CD4-positive, alpha-beta T cell treated with Interleukin-6 for 4 hours (primary cell): ENCODE results near the gene DOCK6.

Experiments used
- DNase-seq: peaks from one replicate; pipeline ENCODE4 v3.0.0-alpha.2; 2020; ENCODE audit warnings: mixed read lengths

The DOCK6 gene, protein sequence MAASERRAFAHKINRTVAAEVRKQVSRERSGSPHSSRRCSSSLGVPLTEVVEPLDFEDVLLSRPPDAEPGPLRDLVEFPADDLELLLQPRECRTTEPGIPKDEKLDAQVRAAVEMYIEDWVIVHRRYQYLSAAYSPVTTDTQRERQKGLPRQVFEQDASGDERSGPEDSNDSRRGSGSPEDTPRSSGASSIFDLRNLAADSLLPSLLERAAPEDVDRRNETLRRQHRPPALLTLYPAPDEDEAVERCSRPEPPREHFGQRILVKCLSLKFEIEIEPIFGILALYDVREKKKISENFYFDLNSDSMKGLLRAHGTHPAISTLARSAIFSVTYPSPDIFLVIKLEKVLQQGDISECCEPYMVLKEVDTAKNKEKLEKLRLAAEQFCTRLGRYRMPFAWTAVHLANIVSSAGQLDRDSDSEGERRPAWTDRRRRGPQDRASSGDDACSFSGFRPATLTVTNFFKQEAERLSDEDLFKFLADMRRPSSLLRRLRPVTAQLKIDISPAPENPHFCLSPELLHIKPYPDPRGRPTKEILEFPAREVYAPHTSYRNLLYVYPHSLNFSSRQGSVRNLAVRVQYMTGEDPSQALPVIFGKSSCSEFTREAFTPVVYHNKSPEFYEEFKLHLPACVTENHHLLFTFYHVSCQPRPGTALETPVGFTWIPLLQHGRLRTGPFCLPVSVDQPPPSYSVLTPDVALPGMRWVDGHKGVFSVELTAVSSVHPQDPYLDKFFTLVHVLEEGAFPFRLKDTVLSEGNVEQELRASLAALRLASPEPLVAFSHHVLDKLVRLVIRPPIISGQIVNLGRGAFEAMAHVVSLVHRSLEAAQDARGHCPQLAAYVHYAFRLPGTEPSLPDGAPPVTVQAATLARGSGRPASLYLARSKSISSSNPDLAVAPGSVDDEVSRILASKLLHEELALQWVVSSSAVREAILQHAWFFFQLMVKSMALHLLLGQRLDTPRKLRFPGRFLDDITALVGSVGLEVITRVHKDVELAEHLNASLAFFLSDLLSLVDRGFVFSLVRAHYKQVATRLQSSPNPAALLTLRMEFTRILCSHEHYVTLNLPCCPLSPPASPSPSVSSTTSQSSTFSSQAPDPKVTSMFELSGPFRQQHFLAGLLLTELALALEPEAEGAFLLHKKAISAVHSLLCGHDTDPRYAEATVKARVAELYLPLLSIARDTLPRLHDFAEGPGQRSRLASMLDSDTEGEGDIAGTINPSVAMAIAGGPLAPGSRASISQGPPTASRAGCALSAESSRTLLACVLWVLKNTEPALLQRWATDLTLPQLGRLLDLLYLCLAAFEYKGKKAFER (N-terminal part only)

DNA sequence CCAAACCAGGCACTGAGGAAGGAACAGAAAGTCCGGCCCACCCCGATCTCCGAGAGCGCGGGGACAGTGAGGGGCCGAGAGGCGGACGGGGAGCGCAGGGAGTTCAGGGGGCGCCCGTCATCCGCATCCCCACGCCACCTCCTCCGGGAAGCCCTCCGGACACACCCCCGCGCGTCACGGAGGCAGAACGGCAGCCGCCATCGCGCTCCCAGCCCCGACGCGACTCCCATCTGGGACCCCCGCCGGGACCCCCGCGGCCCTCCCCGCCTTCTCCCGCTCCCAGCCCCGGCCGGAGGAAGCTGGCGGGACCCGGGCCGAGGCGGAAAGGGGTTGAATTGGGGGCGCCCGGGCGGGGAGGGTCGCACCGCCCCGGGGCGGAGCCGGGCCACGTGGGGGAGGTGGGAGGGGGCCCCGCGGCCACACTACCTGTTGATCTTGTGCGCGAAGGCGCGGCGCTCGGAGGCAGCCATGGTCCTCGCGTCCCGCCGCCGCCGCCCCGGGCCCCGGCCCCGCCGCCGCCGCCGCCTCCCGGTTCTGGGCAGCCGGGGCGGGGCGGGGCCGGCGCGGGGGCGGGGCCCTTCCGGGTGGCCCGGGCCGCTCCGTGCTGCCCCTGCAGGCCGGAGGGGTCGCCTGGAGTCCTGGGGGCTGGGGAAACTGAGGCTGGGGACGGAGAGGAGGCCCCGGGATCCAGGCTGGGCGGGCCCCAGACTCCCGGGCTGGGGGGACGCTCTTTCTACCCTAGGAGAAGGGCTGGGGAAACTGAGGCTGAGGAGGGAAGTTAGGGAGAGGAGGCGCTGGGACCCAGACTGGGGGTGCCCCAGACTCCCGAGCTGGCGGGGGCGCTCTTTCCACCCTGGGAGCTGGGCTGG, at the start of gene DOCK6:
DOCK6 (minus strand) TSS at position 554 of the 869 bp plus-strand sequence; CDS start at position 470, 84 bp downstream.
- peak; percentile 29 for DNase-seq

DNA sequence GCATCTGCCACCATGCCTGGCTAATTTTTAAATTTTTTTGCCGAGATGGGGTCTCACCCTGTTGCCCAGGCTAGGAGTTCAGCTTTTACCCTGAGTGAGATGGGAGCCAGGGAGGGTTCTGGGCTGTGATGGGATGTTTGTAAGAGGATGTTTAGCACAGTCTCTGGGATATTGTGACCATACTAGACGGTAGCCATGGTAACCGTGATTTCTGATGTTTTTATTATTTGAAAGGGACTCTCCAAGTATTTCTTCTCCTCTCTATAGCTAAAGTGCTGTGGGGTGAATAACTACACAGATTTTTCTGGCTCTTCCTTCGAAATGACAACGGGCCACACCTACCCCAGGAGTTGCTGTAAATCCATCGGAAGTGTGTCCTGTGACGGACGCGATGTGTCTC, 44.0 kb upstream of the DOCK6 start:
- DNase-seq = no peak

DNA sequence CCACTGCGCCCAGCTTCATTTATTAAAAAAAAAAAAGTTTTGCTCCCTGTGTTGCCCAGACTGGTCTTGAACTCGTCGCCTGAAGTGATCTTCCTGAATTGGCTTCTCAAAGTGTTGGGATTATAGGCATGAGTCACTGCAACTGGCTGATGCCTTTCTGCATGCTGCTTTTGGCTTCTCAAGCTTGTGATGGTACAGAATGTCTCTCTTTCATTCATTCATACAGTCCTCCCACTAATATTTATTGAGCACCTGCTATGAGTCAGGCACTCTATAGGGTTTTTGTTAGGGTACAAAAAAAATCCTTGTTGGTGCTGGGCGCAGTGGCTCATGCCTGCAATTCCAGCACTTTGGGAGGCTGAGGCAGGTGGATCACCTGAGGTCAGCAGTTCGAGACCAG, 42.6 kb upstream of the DOCK6 start:
- no peak for DNase-seq

DNA sequence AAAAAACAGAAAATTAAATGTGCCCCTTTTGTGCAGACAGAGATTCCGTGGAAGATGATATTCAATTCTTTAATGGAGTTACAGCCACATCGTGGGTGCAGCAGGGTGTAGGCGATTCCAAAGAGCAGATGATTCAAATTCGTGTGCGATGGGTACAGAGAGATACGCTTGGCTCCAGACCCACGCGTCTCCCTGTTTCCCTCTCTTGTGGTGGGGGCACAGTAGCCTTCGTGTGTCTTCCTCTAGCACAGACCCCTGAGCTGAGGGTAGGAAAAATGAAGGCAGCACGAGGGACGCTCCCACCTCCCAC, 38.4 kb upstream of the DOCK6 start:
- no peak for DNase-seq

DNA sequence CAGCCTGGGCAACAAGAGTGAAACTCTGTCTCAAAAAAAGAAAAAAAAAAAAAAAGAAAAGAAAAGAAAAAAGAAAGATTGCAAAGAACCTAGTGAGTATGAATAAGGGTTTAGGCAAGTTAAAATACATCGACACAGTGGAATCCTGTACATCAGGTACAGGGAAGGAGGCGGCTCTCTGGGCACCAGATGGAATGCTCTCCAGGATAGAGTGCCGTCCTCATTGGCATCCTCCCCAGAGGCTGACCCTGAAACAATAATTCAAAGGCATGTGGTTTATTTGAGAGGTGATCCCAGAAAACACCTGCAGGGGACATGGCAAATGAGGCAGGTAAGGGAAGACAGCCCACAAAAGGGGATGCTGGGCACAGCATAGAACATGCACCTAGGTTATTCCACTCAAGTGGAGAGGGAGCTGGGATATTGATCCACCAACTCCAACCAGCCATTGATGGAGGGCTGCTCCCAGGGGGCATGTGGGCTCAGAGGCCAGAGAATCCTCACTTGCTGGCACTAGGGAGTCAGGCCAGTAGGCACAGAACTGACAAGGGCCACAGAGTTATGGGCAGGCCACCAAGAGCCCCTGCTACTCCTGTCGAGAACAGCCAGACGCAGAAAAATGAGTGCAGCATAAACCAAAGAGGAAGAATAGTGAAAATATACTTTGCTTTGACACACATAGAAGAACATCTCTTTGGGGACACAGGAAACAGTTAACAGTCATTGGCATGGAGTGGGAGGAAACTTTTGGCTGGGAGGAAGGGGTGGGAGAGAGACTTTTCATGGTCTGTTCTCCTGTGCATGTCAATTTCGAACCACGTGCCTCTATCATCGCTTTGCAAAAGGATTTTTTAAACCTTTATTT, 37.9 kb upstream of the DOCK6 start:
- DNase-seq = no peak

DNA sequence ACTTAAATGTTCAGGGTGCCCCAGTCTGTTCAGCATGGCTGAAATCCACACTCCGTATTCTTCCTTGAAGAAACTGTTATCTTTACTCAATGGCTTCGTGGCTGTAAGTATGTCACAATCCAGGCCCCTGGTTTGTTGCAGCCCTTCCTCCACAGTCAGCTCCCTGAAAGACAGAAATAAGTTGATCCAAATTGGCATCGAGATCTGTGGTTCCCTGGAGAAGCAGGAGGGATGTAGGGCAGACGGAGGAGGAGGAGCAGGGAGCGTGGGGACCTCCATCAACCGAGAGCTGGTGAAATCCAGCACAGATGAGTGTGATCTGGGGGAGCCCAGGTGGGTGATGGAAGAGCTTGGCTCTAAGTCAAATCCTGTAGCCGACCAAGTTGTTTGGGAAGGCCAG, 33.9 kb upstream of the DOCK6 start:
- DNase-seq = no peak

DNA sequence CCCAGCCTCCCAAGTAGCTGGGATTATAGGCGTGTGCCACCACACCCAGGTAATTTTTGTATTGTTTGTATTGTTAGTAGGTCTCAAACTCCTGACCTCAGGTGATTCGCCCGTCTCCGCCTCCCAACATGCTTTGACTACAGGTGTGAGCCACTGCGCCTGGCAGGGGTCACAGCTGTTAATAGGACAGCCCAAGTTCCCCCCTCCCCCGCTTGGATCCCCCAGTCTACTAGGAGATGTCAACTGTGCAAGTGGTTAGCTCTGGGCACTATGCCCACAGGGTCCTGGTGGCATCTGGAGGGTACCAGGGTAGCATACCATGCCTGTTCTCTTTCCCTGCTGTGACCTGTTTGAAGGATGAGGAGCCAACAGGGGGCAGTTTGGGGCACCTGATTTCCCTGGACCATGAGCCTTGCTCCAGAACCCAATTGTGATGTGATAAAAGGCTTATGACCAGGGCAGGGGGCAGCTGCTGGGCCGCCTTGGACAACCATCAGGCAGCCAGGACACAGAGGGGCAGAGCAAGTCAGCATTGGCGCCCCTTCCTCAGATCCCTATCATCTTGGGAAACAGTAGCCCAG, 33.4 kb upstream of the DOCK6 start, which contains the start of gene TSPAN16:
TSPAN16 (plus strand) TSS at position 496 of the 581 bp plus-strand sequence. CDS start 138 bp downstream, outside the sequence.
- no peak for DNase-seq

DNA sequence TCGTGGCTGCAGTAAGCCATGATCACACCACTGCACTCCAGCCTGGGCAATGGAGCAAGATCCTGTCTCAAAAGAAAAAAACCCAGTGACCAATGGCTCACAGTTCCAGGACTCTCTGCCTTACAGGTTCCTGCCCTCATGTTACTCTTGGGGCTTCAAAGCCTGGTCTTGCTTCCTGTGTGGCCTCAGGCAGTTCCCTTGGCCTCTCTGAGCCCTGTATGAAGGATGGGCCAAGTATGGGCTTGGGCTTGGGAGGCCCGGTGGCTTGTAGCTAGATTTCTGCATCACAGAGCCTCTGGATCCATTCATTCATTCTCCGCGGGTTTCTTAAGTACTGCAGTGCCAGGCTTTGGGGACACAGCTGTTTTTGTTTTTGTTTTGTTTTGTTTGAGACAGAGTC, 32.9 kb upstream of the DOCK6 start:
- DNase-seq = no peak

DNA sequence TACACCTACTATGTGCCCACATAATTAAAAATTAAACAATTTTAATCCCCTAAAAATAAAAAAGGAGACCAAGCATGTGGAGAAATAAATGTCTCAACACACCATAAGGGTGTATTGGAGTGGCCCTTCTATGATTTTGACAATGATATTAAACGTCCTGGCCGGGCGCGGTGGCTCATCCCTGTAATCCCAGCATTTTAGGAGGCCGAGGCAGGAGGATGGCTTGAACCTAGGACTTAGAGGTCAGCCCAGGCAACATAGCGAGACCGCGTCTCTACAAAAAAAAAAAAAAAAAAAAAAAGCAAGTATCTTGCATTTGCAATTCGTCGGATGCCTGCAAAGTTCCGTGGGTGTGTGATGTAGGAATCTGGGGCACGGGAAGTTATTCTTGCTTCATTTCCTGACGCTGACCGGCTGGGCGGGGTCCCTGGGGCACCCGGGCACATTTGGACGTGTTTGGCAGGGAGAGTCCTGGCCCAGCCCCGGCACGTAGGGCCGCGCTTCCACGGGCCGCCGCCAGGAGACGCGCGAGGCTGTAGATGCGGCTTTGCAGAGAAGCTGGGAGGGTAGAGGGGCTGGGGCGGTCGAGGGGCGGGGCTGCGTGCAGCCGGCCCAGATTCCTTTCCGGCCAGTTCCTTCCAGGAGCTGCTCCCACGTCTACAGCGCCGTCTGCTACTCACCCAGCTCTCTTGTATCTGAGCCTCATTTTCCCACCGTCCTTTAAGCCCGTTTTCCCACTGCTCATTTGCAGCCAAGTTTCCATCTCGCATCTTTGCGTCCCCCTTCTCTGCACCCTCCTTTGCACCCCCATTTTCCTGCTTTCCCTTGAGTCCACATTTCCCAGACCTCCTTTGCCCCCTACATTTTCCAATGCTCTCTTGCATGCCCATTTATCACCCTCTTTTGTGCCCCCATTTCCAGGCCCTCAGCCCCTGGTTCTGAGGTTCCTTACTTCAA, 31.4 kb upstream of the DOCK6 start:
- DNase-seq = peak; percentile 81

DNA sequence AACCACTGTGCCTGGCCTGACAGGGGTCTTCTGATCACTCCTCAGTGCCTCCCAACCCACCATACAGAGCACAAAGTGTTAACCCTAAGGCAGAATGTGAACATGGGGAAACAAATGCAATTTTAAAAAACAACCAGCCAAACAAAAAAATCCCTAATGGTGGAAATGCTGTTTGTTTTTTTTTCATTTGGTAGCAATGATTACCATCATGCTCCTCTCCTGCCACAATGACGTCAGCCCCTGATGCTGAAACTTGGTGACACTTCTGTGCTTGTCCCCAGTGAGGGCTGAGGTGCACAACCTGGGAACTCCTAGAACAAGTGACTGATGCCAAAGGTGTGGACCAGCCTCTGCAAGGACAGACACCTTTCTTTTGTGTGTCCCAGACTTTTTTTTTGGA, 29.7 kb upstream of the DOCK6 start:
- no peak for DNase-seq

DNA sequence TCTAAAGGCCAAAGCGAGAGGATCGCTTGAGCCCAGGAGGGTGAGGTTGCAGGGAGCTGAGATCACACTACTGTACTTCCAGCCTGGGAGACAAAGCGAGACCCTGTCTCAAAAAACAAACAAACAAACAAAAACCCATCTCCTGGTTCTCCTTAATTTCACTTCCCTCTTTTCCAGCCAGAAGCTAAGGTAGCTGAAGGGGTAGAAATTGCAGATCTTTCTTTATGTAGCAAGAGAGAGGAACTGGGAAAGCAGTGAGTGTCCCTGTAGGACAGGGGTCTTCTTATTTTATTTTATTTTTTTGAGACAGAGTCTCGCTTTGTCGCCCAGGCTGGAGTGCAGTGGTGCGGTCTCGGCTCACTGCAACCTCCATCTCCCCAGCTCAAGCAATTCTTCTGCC, 29.1 kb upstream of the DOCK6 start:
- no peak for DNase-seq

DNA sequence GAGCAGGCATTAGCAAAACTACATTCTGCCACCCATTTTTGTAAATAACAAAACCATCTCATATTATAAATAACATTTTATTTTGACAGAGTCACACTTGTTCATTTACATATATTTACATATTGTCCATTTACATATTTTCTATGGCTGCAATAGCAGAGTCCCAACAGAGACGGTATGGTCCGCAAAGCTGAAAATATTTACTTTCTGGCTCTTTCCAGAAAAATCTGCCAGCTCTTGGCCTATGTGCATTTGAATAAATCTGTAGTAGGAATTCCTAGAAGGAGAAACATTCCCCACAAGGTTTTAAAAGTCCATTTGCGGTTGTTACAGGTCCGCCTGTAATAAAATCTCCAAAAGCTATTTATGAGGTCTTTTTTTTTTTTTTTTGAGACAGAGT, 27.9 kb upstream of the DOCK6 start:
- no peak for DNase-seq

DNA sequence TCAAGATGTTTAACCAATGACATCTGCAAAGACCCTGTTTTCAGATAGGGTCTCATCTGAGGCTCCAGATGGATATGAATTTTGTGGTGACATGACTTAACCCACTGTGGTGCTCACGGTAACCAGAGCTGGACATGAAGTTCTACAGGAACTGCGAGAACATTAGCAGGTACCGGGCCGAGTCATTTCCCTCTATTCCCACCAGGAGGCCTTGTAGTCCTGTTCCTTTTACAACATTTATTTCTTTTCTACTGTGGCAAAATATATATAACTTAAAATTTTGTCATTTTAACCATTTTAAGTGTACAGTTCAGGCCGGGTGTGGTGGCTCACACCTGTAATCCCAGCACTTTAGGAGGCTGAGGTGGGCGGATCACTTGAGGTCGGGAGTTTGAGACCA, 26.0 kb upstream of the DOCK6 start:
- DNase-seq = no peak

DNA sequence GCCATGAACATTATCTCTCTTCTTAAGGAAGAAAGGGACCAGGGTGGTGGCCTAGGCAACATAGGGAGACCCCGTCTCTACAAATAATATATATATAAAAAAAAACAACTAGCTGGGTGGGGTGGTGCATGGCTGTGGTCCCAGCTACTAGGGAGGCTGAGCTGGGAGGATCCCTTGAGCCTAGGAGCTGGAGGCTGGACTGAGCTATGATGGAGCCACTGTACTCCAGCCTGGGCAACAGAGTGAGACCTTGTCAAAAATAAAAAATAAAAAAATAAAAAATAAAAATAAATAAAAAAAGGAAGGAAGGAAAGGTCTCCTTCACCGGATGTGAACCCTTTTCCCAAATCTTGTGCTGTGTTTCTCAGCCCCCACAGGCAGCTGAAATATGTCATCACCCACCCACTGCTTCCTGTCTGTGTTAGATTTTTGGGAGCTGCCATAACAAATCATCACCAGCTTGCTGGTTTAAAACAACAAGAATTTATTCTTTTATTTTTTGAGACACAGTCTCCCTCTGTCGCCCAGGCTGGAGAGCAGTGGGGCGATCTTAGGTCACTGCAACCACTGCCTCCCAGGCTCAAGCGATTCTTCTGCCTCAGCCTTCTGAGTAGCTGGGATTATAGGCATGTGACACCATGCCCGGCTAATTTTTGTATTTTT, 24.1 kb upstream of the DOCK6 start:
- DNase-seq = no peak

DNA sequence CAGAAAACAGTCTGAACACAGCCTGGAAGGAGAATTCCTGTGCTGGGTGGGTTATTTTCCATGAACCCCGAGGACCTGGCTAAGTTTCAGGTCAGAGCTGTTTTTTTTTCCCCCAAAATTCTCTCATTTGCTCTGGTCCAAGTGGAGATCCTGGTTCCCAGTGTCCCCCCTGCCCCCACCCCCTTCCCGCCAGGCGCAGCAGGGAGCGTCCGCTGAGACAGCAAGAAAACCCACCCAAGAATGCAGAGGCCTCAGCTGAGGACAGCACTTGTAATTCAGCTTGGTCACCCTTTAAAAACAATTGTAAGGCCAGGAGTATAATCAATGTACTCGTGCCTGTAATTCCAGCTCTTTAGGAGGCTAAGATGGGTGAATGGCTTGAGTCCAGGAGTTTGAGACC, 22.2 kb upstream of the DOCK6 start:
- no peak for DNase-seq

DNA sequence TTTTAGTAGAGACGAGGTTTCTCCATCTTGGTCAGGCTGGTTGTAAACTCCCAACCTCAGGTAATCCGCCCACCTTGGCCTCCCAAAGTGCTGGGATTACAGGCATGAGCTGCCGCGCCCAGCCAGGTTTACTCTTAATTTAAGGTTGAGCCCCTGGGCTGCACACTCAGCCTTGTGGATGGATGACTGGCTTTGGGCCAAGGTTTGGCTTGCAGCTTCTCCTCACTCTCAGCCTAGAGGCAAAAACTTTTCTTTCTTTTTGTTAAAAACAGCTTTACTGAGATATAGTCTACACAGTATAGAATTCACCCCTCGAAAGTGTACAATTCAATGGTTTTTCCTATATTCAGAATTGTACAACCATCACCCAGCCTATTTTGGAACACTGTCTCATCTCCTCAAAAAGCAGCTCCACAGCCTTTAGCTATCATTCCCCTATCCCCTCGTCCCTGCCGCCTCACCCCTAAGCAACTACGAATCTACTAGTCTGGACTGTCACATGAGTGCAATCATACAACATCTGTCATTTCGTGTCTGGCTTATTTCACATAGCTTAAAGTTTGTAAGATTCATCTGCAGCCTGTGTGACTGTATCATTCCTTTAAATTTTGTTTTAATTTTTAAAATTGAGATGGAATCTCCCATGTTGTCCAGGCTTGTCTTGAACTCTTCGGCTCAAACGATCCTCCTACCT, 19.2 kb upstream of the DOCK6 start:
- DNase-seq = no peak

DNA sequence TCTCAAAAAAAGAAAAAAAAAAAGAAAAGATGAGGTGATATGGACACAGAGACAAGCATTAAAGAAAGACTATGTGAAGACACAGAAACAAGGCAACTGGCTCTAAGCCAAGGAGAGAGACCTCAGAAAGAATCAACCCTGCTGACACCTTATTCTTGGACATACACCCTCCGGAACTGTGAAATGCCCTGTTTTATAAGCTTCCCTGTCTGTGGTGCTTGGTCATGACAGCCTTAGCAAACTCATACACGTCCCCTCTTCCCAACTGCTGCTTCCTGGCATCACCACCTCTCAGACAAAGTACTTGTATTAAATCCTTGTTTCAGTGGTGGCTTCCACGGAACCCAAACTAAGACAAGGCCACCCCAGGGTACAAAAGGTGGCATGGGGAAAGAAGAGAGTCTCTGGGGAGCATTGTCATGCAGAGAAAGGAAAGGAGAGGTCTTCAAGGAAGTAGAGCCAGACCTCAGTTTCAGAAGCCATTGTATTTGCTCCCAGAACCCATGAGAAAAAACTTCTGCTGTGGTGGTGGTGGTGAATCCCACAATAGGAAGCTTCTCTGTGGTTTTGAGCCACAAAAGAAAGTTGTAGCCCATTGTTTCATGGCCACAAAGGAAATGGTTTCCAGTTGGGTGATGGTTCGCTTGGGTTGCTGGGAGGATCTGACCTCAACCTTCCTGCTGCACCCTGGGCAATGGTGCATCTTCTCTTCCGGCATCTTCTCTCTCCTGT, 17.3 kb upstream of the DOCK6 start:
- DNase-seq = peak; percentile 48

DNA sequence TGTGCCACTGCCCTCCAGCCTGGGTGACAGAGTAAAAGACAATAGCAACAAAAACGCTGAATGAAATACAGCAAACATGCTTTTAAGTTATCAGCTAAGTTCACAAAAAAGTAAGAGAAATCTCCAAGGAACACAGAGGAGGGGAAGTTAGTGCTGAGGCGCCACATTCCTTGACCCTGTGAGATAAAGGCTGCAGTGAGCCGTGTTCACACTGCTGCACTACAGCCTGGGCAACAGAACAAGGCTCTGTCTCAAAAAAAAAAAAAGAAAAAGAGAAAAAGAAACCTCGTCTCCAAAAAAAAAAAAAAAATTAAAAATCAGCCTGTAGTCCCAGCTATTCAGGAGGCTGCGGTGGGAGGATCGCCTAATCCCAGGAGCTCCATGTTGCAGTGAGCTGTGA, 16.3 kb upstream of the DOCK6 start:
- DNase-seq = no peak
